AG10803 (cell line): Measurements from ENCODE around the gene NEB.

Source experiments
- DNase-seq: peaks from one replicate; pipeline ENCODE4 v3.0.0; 2010; ENCODE audit warnings: low read depth
- H3K4me3 ChIP-seq: 2 replicates; pipeline ENCODE4 v1.5.1; 2011; ENCODE audit warnings: mild to moderate bottlenecking, low read length, control low read depth
- CTCF ChIP-seq: conservative IDR thresholded peaks from 2 replicates; pipeline ENCODE4 v1.5.1; 2011; ENCODE audit warnings: mild to moderate bottlenecking, low read length, control low read depth, inconsistent platforms

NEB gene

GRCh38 chr2:151672277-151672676 lies 62.0 kb downstream of the NEB start:
- DNase-seq = no peak
- TF ChIP-seq CTCF = no peak
- no peak overlapping the region for H3K4me3 ChIP-seq

- TF ChIP-seq CTCF = no peak
- no peak overlapping the region for H3K4me3 ChIP-seq
Measured at GRCh38 chr2:151670846-151671597, 63.3 kb downstream of the NEB start.

GRCh38 chr2:151670346-151670745 lies 63.9 kb downstream of the NEB start:
- no peak overlapping the region for H3K4me3 ChIP-seq
- no peak for DNase-seq
- no peak for TF ChIP-seq CTCF

More at GRCh38 chr2:151670846-151671597, 63.3 kb downstream of the NEB start:
- DNase-seq = no peak

DNA sequence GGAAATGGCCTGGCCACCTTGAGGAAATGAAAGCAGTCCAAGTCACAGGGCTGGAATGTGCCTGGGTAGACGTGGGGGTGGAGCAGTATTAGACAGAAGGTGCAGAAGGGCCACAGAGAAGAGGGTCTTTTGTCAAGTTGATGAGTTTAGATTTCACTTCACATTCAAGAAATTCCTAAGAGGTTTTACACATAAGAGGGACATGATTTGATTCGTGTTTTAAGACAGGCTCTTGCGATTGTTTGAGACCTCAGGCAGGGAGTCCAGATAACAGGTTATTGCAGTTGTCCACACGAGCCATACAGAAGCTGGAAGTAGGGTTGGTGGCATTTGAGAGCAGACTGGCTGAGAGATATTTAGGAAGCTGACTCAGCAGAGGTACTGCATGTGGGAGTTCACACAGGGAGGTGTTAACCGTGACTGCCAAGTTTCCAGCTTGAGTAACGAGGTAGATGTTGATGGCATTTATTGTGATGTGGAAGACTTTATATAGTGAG lies 64.6 kb downstream of the NEB start:
- DNase-seq = no peak
- H3K4me3 ChIP-seq = no peak overlapping the region
- no peak for TF ChIP-seq CTCF

DNA sequence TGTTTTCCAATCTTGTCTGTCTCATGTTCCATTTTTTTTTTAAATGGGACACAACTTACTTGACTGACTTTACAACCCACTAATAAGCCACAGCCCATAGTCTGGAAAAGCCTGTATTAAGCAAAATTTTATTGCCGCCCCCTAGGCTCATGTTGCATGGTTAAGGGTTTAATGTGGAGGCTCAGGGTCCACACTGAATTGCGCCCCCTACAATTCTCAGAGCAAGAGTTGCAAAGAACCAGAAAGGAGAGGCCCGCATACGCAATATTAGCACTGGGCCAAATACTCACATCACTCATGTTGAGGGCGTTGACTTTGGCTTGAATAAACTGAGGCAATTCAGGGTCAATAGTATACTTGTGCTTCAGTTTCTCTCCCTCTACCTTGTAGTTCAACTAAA lies 65.5 kb downstream of the NEB start:
- H3K4me3 ChIP-seq = no peak overlapping the region
- no peak for DNase-seq
- TF ChIP-seq CTCF = no peak

- TF ChIP-seq CTCF = no peak
- no peak overlapping the region for H3K4me3 ChIP-seq
- no peak for DNase-seq
Measured at GRCh38 chr2:151665959-151666358, 68.3 kb downstream of the NEB start.

- no peak for DNase-seq
- H3K4me3 ChIP-seq = no peak overlapping the region
- TF ChIP-seq CTCF = no peak
Measured at GRCh38 chr2:151664520-151664919, 69.8 kb downstream of the NEB start.
